ENCODE data around the gene PITPNC1.

- no peak for TF ChIP-seq CTCF (IDR thresholded peaks at IDR 0.05)
- no peak for TF ChIP-seq ZFX (IDR thresholded peaks at IDR 0.05; ENCODE audit: borderline replicate concordance)
Measured at GRCh38 chr17:67362173-67362572, 14.9 kb upstream of the PITPNC1 start.
